NK-92 (cell line): ENCODE data around the gene ST6GALNAC2.

ENCODE experiments used
- DNase-seq: peaks from one replicate; lab custom pipeline; 2025; ENCODE audit not compliant: unreplicated experiment; lab: John Stamatoyannopoulos, UW

ST6GALNAC2 gene

GRCh38 chr17:76599694-76600460 lies 14.2 kb upstream of the ST6GALNAC2 start:
- no peak for DNase-seq

- DNase-seq = no peak
Measured at GRCh38 chr17:76598004-76598439, 12.4 kb upstream of the ST6GALNAC2 start.

GRCh38 chr17:76597156-76598003 lies 11.7 kb upstream of the ST6GALNAC2 start:
- DNase-seq = no peak

- no peak for DNase-seq
Measured at GRCh38 chr17:76594690-76595089, 9.0 kb upstream of the ST6GALNAC2 start.

GRCh38 chr17:76593959-76594358 lies 8.3 kb upstream of the ST6GALNAC2 start:
- DNase-seq = no peak

- no peak for DNase-seq
Measured at GRCh38 chr17:76593384-76593826, 7.7 kb upstream of the ST6GALNAC2 start.

GRCh38 chr17:76588182-76588581 lies 2.5 kb upstream of the ST6GALNAC2 start:
- DNase-seq = no peak

- no peak for DNase-seq
Measured at GRCh38 chr17:76586741-76587487, 1.3 kb upstream of the ST6GALNAC2 start.

GRCh38 chr17:76585033-76585648 lies 519 bp downstream of the ST6GALNAC2 start:
- DNase-seq = no peak

GRCh38 chr17:76584427-76585032 lies 1.1 kb downstream of the ST6GALNAC2 start:
- no peak for DNase-seq

- no peak for DNase-seq
Measured at GRCh38 chr17:76582660-76583059, 3.0 kb downstream of the ST6GALNAC2 start.

GRCh38 chr17:76581515-76581914 lies 4.1 kb downstream of the ST6GALNAC2 start:
- DNase-seq = no peak

- no peak for DNase-seq
Measured at GRCh38 chr17:76579281-76579680, 6.4 kb downstream of the ST6GALNAC2 start.

GRCh38 chr17:76578376-76578775 lies 7.3 kb downstream of the ST6GALNAC2 start:
- no peak for DNase-seq

GRCh38 chr17:76577876-76578275 lies 7.8 kb downstream of the ST6GALNAC2 start:
- DNase-seq = no peak

- no peak for DNase-seq
Measured at GRCh38 chr17:76576189-76576588, 9.5 kb downstream of the ST6GALNAC2 start.

- DNase-seq = no peak
Measured at GRCh38 chr17:76575570-76575969, 10.1 kb downstream of the ST6GALNAC2 start.

- DNase-seq = no peak
Measured at GRCh38 chr17:76574166-76574565, 11.5 kb downstream of the ST6GALNAC2 start.

- no peak for DNase-seq
Measured at GRCh38 chr17:76573096-76573495, 12.6 kb downstream of the ST6GALNAC2 start.

- DNase-seq = no peak
Measured at GRCh38 chr17:76572201-76572910, 13.3 kb downstream of the ST6GALNAC2 start.
